Measurements from ENCODE around the gene TAS1R3.

- TF ChIP-seq CTCF (IDR thresholded peaks at IDR 0.05) (no peak), POLR2A (IDR thresholded peaks at IDR 0.05) (no peak)
Observed at GRCh38 chr1:1357871-1358432, 26.9 kb downstream of the TAS1R3 start.

All from lower leg skin (tissue), 3 donors.